Measurements from ENCODE around the gene NAALADL2.
"Not testable (repeated sequence)": the region's sequence is repeated elsewhere in the genome, so short reads cannot be mapped to it uniquely, and the experiment has no call there.

Gene NAALADL2

GRCh38 chr3:175731543-175731942, 872.4 kb downstream of the NAALADL2 start:
- DNase-seq: no peak

- DNase-seq: no peak
Measured at GRCh38 chr3:175732017-175732416, 872.9 kb downstream of the NAALADL2 start.

GRCh38 chr3:175735866-175736265, 876.7 kb downstream of the NAALADL2 start:
- DNase-seq: no peak

- DNase-seq: no peak
Measured at GRCh38 chr3:175737646-175738572, 878.8 kb downstream of the NAALADL2 start.

- no peak for DNase-seq
Measured at GRCh38 chr3:175741951-175742350, 882.8 kb downstream of the NAALADL2 start.

- DNase-seq: no peak
Measured at GRCh38 chr3:175743733-175744400, 884.7 kb downstream of the NAALADL2 start.

GRCh38 chr3:175746308-175746707, 887.2 kb downstream of the NAALADL2 start:
- DNase-seq: no peak

GRCh38 chr3:175748087-175748730, 889.1 kb downstream of the NAALADL2 start:
- no peak for DNase-seq

GRCh38 chr3:175749981-175750380, 890.8 kb downstream of the NAALADL2 start:
- DNase-seq: no peak

- no peak for DNase-seq
Measured at GRCh38 chr3:175751089-175751488, 892.0 kb downstream of the NAALADL2 start.

GRCh38 chr3:175763948-175764347, 904.8 kb downstream of the NAALADL2 start:
- DNase-seq: no peak

- DNase-seq: no peak
Measured at GRCh38 chr3:175764722-175765121, 905.6 kb downstream of the NAALADL2 start.

- no peak for DNase-seq
Measured at GRCh38 chr3:175770426-175770825, 911.3 kb downstream of the NAALADL2 start.

- DNase-seq: no peak
Measured at GRCh38 chr3:175777495-175777894, 918.4 kb downstream of the NAALADL2 start.

GRCh38 chr3:175777965-175778364, 918.8 kb downstream of the NAALADL2 start:
- DNase-seq: no peak

GRCh38 chr3:175778994-175779393, 919.9 kb downstream of the NAALADL2 start:
- no peak for DNase-seq

- DNase-seq: not testable (repeated sequence)
Measured at GRCh38 chr3:175787109-175787508, 928.0 kb downstream of the NAALADL2 start.

- no peak for DNase-seq
Measured at GRCh38 chr3:175792245-175792644, 933.1 kb downstream of the NAALADL2 start.

GRCh38 chr3:175798326-175798725, 939.2 kb downstream of the NAALADL2 start:
- no peak for DNase-seq

- no peak for DNase-seq
Measured at GRCh38 chr3:175805825-175806224, 946.7 kb downstream of the NAALADL2 start.

- no peak for DNase-seq
Measured at GRCh38 chr3:175807175-175807574, 948.0 kb downstream of the NAALADL2 start.

GRCh38 chr3:175818811-175819464, 959.8 kb downstream of the NAALADL2 start:
- DNase-seq: no peak
